CD4-positive, alpha-beta T cell treated with Interleukin-15 for 4 hours (primary cell): ENCODE results near the gene BBX.

Experiments
- DNase-seq: peaks from one replicate; pipeline ENCODE4 v3.0.0-alpha.2; 2020; ENCODE audit warnings: low spot score

BBX gene

DNA sequence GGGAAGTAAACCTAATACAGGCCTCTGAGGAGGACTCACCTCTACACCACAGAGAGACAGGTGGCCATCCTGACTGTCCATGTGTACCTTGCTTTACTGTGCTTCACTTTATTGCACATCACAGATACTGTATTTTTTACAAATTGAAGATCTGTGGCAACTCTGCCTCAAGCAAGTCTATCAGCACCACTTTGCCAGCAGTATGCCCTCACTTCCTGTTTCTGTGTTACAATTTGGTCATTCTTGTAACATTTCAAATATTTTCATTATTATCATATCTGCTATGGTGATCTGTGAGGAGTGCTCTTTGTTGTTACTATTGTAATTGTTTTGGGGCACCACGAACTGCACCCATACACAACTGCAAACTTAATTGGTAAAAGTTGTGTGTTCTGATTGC is 78.0 kb downstream of the BBX start:
- DNase-seq = no peak

DNA sequence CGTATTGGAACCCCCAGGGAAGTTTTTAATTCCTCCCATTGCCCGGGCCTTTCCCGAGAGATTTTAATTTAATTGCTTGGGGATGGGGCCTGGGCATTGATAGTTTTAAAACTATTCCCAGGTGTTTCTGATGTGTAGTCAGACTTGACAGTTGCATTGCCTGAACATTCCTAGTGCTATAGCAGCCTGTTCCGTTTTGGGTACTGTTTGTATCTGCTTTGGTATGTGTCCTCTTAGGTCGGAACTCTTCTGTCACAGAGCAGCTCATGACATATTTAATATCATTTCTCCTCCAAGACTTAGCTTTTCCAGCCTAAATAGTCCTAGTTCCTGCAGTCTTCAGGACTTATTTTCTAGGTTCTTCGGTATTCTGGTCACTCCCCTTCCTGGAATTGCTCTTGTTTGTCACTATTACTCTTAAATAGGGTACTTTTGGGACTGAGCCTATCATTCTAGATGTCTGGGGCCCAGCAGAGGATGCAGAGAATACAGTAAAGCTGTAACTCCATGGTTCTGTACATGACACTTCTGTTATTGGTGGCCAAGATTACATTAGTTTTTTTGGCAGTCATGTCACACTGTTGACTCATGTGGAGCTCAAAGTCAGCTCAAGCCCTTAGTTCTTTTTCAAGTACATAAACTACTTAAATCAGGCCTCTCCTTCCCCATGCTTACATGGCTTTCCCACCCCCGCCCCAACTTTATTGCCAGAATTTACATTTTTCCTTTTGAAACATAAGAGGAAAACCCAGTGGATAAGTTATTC is 81.5 kb downstream of the BBX start:
- no peak for DNase-seq

DNA sequence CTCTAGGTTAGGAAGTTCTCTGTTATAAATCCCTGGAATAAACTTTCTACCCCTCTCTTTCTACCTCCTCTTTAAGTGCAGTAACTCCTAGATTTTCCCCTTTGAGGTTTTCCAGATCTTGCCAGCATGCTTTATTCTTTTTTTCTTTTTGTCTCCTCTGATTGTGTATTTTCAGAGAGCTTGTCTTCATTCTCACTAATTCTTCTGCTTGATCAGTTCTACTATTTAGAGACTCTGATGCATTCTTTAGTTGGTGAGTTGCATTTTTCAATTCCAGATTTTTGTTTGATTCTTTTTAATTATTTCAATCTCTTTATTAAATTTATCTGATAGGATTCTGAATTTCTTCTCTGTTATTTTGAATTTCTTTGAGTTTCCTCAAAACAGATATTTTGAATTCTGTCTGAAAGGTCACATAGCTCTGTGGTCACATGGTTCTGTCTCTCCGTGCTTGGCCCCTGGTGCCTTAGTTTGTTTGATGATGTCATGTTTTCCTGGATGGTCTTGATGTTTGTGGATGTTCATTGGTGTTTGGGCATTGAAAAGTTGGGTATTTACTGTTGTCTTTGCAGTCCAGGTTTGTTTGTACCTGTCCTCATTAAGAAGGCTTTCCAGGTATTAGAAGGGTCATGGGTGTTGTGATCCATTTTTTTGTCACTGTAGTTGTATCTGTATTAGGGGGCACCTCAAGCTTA is 89.2 kb downstream of the BBX start:
- no peak for DNase-seq

DNA sequence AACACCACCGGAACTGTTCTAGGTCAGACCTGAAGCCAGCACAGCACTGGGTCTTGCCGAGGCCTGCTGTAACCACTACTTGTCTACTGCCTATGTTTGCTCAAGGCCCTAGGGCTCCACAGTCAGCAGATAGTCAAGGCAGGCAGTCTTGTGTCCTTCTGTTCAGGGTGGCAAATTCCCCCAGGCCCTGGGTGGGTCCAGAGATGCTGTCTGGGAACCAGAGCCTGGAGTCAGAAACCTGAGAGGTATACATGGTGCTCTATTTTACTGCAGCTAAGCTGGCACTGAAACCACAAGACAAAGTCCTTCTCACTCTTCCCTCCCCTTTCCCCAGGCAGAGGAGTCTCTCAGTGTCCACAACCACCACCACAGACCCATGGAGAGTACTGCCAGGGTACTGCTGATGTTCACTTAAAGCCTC is 89.9 kb downstream of the BBX start:
- no peak for DNase-seq

DNA sequence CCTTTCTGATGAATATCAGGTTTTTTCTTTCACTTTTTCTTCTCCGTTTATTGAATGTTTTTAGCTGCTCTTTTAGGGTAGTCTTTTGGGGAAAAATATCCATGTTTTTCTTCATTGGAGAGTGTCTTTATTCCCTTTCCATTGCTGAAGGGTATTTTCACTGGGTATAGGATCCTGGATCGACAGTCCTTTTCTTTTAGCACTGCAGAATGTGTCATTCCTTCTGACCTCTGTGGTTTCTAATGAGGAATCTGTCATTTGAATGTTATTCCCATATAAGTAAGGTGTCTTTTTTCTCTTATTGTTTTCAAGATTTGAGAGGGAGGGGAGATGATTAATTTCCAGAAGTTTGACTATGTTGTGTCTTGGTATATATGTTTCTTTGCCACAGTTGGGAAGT is 96.8 kb downstream of the BBX start:
- DNase-seq = no peak

DNA sequence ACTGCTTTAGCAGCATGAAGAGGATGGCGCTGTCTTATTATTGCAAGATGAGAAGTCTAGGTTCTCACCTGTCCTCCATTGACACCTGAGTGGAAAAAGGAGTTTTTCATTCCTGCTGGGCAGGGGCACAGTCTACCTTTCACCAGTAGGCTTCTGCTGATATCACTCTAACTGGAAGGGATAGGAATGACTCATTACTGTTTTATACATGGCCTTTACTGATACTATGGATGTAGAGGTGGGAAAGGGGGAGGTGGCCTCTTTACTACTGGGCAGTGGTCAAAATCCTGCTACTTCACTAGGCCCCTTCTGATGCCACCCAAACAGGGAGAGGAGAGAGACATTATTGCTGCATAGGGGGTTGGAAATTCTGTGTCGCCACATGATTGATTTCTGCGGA is 97.8 kb downstream of the BBX start:
- no peak for DNase-seq

DNA sequence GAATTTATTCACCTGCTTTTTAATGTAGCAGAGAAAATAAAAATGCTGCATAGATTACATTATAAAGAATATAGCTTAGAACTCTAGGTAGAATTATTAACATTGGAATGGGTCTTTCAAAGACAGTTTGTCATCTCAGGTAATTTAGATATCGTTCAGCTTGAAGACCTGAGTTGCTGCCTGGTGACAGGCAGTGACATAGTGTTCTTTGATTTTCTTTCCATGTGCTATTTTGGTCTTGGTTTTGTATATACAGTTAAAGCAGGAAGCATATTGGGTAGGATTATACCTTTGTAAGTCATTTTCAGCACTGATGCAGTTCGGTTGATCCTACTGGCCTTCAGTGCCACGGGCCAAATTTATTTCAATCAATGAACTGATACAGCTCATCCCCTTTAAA is 98.7 kb downstream of the BBX start:
- no peak for DNase-seq

DNA sequence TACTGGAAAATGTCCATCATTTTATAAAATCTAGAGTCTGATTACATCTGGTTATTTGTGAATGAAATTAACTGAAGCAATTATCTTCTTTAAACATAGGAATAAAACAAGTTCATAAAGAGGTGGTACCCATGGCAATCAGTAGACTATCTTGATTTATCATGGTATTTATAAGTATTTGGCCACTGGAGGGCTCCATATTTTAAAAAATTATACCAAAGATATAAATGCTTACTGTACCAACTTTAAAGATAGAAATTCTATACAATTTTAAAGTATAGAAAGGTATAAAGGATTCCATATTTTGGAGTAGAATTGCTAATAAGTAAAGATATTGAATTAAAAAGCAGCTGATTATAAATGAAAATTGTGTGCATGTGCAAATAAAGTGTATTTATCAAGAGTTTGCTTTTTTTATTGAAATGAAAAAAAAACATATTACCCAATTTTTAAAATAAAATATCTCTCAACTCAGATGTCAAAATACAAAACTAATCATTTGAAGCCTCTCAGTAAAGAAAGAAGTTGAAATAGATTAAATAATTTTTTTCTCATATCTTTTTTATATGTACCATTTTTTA is 105.3 kb downstream of the BBX start:
- no peak for DNase-seq

DNA sequence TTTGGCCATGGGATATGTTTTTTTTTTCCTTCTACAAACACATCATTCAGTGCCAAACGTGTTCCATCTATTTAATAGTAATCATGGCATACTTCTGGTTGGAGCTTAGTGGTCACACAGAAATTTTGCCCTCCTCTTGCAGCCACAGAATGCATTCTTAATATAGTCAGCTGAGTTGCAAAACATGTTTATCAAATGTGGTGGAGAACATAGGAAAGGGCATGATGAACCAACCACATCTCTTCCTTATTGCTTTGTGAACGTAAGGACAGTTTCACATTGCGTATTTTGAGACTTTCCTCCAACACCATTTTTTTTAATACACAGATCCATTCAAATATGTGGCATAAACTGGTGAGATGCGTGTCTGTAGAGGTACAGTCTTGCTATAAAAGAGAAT is 106.8 kb downstream of the BBX start:
- DNase-seq = no peak

DNA sequence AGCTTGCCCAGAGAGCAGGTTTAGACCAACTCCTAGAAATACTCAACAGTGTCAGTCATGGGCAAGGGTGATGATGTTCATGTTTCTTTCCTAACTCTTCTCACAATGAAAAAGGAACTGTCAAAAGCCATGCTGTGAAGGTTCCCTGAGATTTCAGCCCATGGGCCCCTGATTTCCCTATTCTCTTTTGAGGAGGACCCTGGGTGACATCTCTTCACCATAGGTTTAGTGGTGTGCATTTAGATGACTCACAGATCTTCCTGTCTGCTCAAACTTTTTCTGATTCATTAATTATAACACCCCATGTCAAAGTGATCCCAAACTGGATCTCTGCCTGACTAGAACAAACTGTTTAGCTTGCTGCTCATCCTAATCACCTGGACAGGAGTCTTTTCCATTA is 108.0 kb downstream of the BBX start:
- no peak for DNase-seq

DNA sequence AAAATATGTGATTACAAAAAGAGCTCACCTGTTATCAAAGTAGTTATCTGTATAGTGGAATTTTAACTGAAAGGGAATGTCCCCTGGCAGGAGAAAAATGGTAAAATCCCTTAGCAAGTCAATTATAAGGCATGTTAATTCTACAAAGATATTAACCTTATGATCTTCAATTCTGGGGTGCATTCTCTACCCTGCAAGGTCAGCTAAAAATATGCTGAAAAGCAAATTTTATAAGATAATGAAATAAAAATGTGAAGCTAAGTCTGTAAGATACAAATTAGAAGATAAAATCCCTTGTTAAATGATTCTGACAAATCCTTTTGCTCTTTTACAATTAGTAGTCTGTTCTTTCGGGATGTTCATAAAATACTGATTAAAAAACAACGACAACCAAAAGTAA is 109.8 kb downstream of the BBX start:
- no peak for DNase-seq

DNA sequence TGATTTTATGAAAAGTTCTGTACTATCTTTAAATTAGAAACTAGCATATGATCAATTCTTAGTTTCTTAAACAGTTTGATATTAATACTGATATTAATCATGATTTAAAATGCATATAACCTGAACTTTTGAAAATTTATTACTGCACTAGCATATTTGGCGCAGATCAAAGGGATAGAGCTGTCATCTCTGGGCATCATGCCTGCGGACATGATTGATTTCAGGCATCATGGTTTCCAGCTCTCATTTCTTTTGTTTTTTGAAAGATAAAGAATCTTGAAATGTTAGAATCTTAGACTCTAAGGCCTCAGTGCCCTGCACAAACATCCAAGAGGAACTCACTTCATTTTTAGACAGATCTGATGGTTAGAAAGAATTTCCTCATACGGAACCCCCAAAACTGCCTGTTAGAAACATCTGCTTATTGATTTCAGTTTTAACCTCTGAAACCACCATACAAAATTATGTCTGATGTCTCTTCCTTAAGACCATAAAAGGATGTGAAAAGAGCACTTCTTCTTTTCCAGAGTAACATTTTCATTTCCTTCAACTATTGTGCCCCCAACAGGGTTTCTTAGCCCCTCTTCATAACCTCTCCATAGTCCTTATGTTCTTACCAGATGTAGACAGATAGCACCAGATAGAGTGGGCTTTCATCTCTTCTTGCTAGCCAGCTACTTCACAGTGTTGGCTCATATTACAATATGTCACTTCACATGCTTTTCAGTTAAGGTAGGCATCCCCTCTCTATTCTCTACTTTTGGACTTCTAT is 110.8 kb downstream of the BBX start:
- DNase-seq = no peak

DNA sequence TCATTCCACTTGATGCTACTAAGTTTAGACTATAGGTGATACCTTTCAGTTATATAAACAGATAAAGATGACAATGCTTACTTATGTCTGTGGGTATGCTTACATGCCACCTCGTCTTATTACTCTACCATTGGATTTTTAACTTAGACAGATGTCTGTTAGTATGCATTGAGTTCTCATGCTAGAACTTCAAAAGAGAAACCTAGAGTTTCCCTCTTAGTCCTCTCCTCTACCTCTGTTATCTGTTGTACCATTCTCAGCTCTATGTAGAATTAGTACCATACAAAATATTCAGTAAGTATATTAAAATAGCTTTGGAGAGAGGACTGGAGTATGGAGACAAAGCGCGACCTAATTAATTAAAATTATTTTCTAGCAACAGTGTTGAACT is 111.3 kb downstream of the BBX start:
- no peak for DNase-seq

DNA sequence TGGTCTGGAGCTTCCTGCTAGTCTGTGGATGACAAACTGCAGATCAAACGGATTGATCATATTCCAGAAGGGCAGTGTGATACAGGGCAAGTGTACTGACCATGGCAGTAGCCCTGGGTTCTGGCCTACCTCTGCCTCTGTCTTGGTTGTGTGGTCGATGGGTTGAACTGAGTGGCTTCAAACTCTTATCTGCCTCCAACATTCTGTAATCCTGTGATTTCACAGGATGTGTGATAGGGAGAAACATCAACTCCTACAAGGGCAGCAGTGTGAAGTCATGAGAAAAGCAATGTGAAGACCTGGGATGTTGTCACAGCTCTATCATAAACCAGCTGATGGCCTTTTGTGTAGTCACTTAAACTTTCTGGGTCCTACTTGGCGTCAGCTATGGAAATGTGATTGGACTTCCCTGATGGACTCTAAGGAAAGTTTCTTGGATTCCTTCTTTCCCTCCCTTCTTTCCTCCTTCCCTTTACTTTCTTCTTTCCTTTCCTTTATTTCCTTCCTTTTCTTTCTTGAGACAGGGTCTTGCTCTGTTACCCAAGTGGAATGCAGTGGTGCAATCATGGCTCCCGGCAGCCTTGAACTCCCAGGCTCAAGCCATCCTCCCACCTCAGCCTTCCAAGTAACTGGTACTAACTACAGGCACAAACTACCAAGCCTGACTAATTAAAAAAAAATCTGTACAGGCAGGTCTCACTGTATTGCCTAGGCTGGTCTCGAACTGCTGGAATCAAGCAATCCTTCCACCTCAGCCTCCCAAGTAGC is 114.8 kb downstream of the BBX start:
- DNase-seq = no peak

DNA sequence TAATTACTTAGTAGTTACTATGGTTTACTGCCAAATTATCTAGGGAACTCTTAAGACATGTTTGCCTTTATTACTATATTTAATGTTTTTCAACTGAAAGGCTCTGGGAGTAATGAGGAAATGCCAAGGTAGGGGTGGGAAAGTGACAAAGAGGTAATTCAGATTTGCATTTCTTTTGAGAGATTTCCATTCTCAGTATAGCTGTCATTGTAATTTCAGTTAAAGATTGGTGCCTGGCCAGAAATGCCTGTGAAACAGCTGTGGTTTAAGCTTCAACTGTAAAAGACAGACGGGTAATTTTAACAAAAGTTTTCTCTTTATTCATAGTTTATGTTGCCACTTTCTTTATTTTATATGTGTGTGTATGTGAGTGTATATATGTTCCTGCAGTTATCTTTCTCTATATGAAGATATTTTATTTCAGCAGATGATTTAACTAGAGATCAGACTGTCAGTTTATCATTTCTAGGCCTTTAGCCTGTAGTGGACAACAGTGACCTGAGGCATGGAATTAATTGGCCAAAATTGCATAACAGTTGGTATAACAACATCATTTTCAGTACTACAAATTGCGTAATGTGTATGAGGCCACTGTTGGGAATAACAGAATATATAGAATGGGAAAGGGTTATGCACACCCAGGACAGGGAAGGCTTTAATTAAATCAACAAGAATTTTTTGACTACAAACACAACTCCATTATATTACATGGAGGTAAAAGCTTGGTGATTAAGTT is 119.0 kb downstream of the BBX start:
- no peak for DNase-seq

DNA sequence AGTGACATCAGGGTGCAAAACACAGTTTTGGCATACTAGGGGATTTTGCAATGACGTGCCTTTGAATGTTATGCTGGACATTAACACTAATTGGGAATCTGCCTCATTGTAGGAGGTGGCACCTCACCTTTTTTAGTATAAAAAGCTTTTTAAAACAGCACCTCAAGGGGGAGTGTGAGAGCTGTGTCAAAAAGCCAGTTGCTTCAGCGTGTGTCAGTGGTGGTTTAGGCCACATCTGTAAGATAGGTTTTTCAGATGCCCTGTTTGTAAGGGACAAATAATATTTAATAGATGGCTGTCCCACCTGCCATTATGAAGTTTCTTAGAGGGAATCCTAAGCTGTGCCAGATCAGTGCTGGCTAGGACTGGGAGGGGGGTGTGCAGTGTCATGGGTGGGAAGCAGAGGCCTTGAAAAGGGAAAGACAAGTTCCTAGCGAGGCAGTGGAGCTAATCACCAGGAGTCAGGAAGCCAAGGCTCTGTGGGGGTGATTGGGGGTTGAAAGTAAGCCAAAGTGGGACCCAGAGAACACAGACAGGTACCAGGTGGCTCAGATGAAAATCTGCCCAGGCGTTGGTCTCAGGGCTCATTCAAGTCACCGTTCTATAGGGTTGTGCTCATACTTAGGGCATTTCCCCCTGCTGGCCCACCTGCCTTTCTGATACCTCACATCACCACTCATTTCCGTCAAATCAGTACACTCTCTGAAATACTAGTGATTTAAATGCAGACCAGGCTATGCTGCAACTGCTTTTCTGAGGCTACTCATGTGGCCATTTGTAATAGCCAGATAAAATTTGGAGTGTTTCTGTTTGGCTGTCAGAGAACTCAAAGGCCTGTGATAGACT is 120.5 kb downstream of the BBX start:
- DNase-seq = no peak

DNA sequence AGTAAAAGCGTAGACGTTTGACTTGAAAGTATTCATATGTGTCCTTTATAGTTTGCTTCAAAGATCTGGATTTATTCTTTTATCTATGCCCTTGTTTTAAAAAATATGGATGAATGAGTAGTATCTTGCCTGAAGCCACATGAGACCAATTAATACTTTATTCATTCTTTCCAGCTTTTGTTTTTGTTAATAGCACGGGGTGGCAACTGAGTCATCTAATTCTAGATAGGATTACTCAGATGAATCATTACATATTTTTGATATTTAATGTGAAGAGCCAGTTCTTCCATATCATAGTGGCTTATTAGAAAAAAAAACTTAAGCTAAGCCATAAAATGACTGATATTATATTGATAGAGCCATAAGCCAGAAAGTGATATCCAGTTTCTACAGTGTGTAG is 121.9 kb downstream of the BBX start:
- DNase-seq = no peak

DNA sequence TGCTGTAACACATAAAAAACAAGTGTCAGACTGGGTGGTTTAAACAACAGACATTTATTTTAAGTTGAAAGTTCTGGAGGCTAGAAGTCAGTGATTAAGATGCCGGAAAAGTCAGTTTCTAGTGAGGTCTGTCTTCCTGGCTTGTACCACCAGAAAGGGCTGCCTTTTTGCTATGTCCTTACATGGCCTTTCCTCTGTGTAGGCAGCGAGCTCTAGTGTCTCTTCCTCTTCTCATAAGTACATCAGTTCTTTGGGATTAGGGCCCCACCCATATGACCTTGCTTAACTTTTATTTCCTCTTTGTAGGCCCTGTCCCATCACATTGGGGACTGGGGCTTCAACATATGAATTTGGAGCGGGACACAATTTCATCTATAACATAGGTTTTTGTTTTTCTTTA is 128.0 kb downstream of the BBX start:
- no peak for DNase-seq

DNA sequence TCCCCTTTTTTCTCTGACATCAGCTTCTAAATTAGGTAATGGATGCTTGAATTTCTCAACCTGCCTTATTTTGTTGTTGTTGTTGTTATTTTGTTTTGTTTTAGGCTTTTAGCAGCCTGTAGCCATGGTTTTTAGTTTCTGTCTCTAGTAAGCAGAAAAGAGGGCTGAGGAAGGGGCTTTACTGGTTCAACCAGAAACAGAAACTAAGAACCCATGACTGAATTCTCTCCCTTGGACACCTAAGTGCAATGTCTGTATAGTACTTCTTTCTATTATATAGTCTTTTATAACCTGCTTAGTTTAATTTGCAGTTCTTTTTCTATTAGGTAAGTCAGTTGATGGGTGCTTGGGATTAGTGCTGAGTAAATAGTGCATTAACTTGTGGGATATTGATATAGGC is 129.0 kb downstream of the BBX start:
- no peak for DNase-seq

DNA sequence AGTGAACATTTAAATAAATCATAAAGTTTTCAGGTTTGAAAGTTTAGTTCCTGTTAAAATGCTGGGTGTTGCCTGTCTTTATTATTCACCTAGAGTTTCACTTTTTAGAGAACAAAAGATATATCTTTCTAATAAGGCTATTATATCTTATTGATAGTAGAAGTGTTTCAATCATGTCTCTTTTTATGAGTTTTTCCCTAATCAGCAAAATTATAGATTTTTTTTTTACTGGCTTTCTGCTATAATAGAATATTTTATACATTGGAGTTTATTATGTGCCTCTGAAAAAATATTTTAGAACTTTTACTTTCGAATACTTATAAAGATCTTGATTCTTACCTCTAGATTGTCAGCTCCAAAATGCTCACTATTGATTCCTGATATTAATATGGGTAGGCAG is 131.5 kb downstream of the BBX start:
- DNase-seq = no peak
